ENCODE results near the gene SLITRK2. TPM values are rescaled to one million over a fixed set of nuclear protein-coding genes. Genes with fewer than 3 reads are reported as not detected.

The SLITRK2 gene, protein sequence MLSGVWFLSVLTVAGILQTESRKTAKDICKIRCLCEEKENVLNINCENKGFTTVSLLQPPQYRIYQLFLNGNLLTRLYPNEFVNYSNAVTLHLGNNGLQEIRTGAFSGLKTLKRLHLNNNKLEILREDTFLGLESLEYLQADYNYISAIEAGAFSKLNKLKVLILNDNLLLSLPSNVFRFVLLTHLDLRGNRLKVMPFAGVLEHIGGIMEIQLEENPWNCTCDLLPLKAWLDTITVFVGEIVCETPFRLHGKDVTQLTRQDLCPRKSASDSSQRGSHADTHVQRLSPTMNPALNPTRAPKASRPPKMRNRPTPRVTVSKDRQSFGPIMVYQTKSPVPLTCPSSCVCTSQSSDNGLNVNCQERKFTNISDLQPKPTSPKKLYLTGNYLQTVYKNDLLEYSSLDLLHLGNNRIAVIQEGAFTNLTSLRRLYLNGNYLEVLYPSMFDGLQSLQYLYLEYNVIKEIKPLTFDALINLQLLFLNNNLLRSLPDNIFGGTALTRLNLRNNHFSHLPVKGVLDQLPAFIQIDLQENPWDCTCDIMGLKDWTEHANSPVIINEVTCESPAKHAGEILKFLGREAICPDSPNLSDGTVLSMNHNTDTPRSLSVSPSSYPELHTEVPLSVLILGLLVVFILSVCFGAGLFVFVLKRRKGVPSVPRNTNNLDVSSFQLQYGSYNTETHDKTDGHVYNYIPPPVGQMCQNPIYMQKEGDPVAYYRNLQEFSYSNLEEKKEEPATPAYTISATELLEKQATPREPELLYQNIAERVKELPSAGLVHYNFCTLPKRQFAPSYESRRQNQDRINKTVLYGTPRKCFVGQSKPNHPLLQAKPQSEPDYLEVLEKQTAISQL
- 1 to 10 TPM in 3 of 4 donors, under 1 TPM in 1; 0.94 to 2.4 (median 1.7) TPM for total RNA-seq

DNA sequence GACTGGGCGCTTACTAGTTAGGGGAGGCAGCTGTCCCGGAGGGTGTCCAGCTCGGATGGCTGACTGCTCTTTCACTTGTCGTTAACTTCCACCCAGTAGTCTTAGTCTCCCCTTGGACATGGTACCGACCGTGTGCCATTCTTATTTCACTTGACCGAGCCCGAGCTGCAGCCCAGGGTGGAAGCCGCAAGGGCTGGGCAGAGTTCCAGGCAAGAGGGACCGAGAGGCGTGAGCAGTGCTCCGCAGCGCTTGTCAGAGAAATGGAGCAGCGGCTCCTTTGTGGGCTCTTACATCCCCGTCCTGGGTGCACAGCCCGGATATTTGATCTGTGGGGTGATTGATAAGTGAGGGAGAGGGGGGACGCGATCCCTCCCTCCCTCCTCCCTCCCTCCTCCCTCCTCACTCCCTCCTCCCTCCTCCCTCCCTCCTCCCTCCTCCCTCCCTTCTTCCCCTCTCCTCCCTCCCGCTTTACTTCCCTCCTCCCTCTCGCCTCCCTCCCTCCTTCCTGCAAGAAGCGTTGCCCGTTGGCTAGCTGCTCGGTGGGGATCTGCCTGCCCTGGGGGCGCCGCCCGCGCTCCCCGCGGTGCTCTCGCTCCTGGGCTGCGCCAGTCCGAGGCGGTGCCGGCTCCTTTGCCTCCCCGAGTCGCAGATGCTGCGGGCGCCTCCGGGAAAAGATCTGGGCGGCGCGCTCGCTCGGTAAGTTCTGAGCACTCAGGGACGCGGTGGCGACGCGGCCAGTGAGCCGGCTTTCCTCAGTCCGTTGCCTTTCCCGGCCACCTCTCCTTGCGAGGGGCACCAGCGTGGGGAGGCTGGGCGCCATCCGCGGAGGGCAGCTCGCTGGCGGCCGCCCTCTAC, at the start of gene SLITRK2:
TSS of gene SLITRK2 (plus strand) at position 499 of the 855 bp plus-strand sequence. CDS start 4,597 bp downstream, outside the sequence.
- TF ChIP-seq CTCF (IDR thresholded peaks at IDR 0.05; ENCODE audit: low read depth) = no peak

DNA sequence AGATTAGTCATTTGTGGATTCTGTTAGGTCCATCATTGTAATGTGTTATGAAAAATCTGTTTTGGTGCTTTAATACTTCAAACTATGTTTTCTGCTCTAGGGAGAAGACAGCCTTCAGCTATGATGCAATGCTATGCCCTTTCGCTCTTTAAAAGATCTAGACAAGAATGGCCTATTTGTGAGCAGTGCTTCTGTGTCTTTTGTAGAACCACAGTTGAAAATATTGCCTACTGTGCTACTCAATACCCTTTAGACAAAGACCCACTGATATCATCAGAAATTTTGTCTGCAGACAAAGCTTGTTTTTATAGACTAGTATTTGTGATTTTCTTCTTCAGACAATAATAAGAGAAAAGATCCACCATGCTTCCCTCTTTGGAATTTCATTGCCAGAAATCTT, 44.6 kb upstream of the SLITRK2 start:
- TF ChIP-seq CTCF (IDR thresholded peaks at IDR 0.05; ENCODE audit: low read depth) = no peak

GRCh38 chrX:145792281-145792680, 25.3 kb upstream of the SLITRK2 start:
- no peak for TF ChIP-seq CTCF (IDR thresholded peaks at IDR 0.05; ENCODE audit: low read depth)

- TF ChIP-seq CTCF (IDR thresholded peaks at IDR 0.05; ENCODE audit: low read depth) = no peak
Measured at GRCh38 chrX:145803508-145803907, 14.1 kb upstream of the SLITRK2 start.

GRCh38 chrX:145813081-145813480, 4.5 kb upstream of the SLITRK2 start:
- no peak for TF ChIP-seq CTCF (IDR thresholded peaks at IDR 0.05; ENCODE audit: low read depth)

- no peak for TF ChIP-seq CTCF (IDR thresholded peaks at IDR 0.05; ENCODE audit: low read depth)
Measured at GRCh38 chrX:145816601-145817315, 871 bp upstream of the SLITRK2 start.
